H1 (cell line): ENCODE data around the gene MPPED2. TPM values are rescaled to one million over a fixed set of nuclear protein-coding genes. Genes with fewer than 3 reads are reported as not detected.

Source experiments
- CTCF ChIA-PET: fragments of 300-600 bp; sonication (Branson Sonifier 250); formaldehyde crosslinking; loops from one replicate; lab custom pipeline; 2021; ENCODE audit not compliant: partially characterized antibody; lab: Charles Lee
- POLR2A ChIA-PET: fragments of 300-600 bp; sonication (Branson Sonifier 250); formaldehyde crosslinking; loops from one replicate; lab custom pipeline; 2021; ENCODE audit warnings: inconsistent platforms; ENCODE audit not compliant: partially characterized antibody; lab: Charles Lee
- DNase-seq, 2 experiments: peaks; one replicate each; pipeline versions ENCODE4 v3.0.0 to v3.0.0-alpha.2; 2010 to 2022; ENCODE audit warnings: low spot score in 2 of 2, low read depth in 1 of 2, mixed read lengths in 1 of 2
- FAIRE-seq: peaks from 2 replicates; lab custom pipeline; 2011; peaks lifted over from hg19 to GRCh38; lab: Jason Lieb, UNC
- H2AFZ ChIP-seq: 2 replicates; pipeline ENCODE4 v1.8.1; 2012; ENCODE audit warnings: low read length, inconsistent platforms
- H2AK5ac ChIP-seq: 2 replicates; pipeline ENCODE4 v1.6.1; 2013; ENCODE audit warnings: low read depth, low read length
- H2BK120ac ChIP-seq: replicated peaks from 2 replicates; pipeline ENCODE3; 2013; ENCODE audit warnings: low read depth, low read length, inconsistent platforms
- H2BK12ac ChIP-seq: 2 replicates; pipeline ENCODE4 v1.6.1; 2013; ENCODE audit warnings: low read depth, low read length
- H2BK15ac ChIP-seq: 2 replicates; pipeline ENCODE4 v1.6.1; 2013; ENCODE audit warnings: low read length
- H2BK20ac ChIP-seq: 2 replicates; pipeline ENCODE4 v1.6.1; 2013; ENCODE audit warnings: low read length
- H2BK5ac ChIP-seq: 2 replicates; pipeline ENCODE4 v1.6.1; 2013; ENCODE audit warnings: low read depth, low read length
- H3K14ac ChIP-seq: 2 replicates; pipeline ENCODE4 v1.6.1; 2013; ENCODE audit warnings: inconsistent platforms; ENCODE audit not compliant: insufficient read length
- H3K18ac ChIP-seq: 2 replicates; pipeline ENCODE4 v1.6.1; 2013; ENCODE audit warnings: low read length; ENCODE audit errors: extremely low read depth
- H3K23ac ChIP-seq: 2 replicates; pipeline ENCODE4 v1.6.1; 2013; ENCODE audit warnings: inconsistent platforms; ENCODE audit not compliant: insufficient read length
- H3K23me2 ChIP-seq: 2 replicates; pipeline ENCODE4 v1.6.1; 2013; ENCODE audit warnings: low read depth, low read length
- H3K27ac ChIP-seq: 2 replicates; pipeline ENCODE4 v1.6.1; 2011; ENCODE audit warnings: low read depth, low read length, inconsistent platforms
- H3K27me3 ChIP-seq, 4 experiments: replicated peaks in 1 of 4; 1 replicate in 1 of 4; 2 replicates in 3 of 4; pipeline versions ENCODE4 v1.6.1 to v1.8.1; 2011 to 2013; ENCODE audit warnings: low read length in 3 of 4, mild to moderate bottlenecking in 3 of 4, inconsistent platforms in 2 of 4, mixed read lengths in 2 of 4, moderate library complexity in 1 of 4; ENCODE audit not compliant: control insufficient read depth in 3 of 4, insufficient read depth in 3 of 4; ENCODE audit errors: extremely low read depth in 1 of 4
- H3K36me3 ChIP-seq, 4 experiments: 2 replicates each; pipeline versions ENCODE4 v1.6.1 to v1.8.1; 2011 to 2013; ENCODE audit warnings: mild to moderate bottlenecking in 4 of 4, low read length in 3 of 4, moderate library complexity in 2 of 4, control low read depth in 1 of 4, inconsistent platforms in 1 of 4; ENCODE audit not compliant: insufficient read depth in 4 of 4, control insufficient read depth in 2 of 4
- H3K4ac ChIP-seq: replicated peaks from 2 replicates; pipeline ENCODE3; 2013; ENCODE audit warnings: low read length, low read depth, mixed read lengths, inconsistent platforms; ENCODE audit not compliant: insufficient read length
- H3K4me1 ChIP-seq, 4 experiments: replicated peaks in 1 of 4; 1 replicate in 1 of 4; 2 replicates in 3 of 4; pipeline versions ENCODE4 v1.6.1 to v1.8.1; 2011 to 2013; ENCODE audit warnings: low read length in 3 of 4, inconsistent platforms in 2 of 4, mixed read lengths in 1 of 4; ENCODE audit not compliant: insufficient read depth in 4 of 4, control insufficient read depth in 3 of 4
- H3K4me2 ChIP-seq, 2 experiments: 2 replicates each; pipeline versions ENCODE4 v1.6.1 to v1.8.1; 2011 to 2013; ENCODE audit warnings: low read depth in 2 of 2, low read length in 2 of 2, control low read depth in 1 of 2, inconsistent platforms in 1 of 2, mild to moderate bottlenecking in 1 of 2; ENCODE audit not compliant: insufficient read depth in 1 of 2
- H3K4me3 ChIP-seq, 4 experiments: fragments of 200-600, 300-600 bp in 1 of 4; sonication (generic), shearing (Covaris generic), sonication (Bioruptor Twin) in 1 of 4; 2 replicates each; pipeline versions ENCODE4 v1.5.1 to v1.8.1; 2011 to 2016; ENCODE audit warnings: low read length in 4 of 4, low read depth in 3 of 4, control low read depth in 2 of 4, inconsistent platforms in 2 of 4, mild to moderate bottlenecking in 2 of 4, mixed read lengths in 1 of 4, moderate library complexity in 1 of 4; ENCODE audit not compliant: insufficient read depth in 2 of 4; ENCODE audit errors: extremely low read depth in 1 of 4
- H3K56ac ChIP-seq: replicated peaks from 2 replicates; pipeline ENCODE3; 2013; ENCODE audit warnings: low read depth, mild to moderate bottlenecking, mixed read lengths, low read length, inconsistent platforms; ENCODE audit not compliant: insufficient read length
- H3K79me1 ChIP-seq: 2 replicates; pipeline ENCODE4 v1.6.1; 2013; ENCODE audit warnings: low read depth, low read length, control low read depth
- H3K79me2 ChIP-seq, 2 experiments: 2 replicates each; pipeline versions ENCODE4 v1.6.1 to v1.8.1; 2012 to 2013; ENCODE audit warnings: low read length in 2 of 2, mild to moderate bottlenecking in 2 of 2, inconsistent platforms in 1 of 2; ENCODE audit not compliant: insufficient read depth in 2 of 2, control insufficient read depth in 1 of 2
- H3K9ac ChIP-seq, 4 experiments: replicated peaks in 1 of 4; 1 replicate in 1 of 4; 2 replicates in 3 of 4; pipeline versions ENCODE4 v1.6.1 to v1.8.1; 2011 to 2013; ENCODE audit warnings: low read depth in 3 of 4, low read length in 3 of 4, control low read depth in 2 of 4, mild to moderate bottlenecking in 2 of 4, moderate library complexity in 2 of 4, inconsistent platforms in 1 of 4; ENCODE audit errors: extremely low read depth in 1 of 4
- H3K9me3 ChIP-seq, 2 experiments: 2 replicates each; pipeline versions ENCODE4 v1.6.1 to v1.8.1; 2012 to 2013; ENCODE audit warnings: mild to moderate bottlenecking in 2 of 2, moderate library complexity in 2 of 2, control low read depth in 1 of 2, inconsistent platforms in 1 of 2, low read depth in 1 of 2, low read length in 1 of 2, mixed read lengths in 1 of 2; ENCODE audit not compliant: insufficient read depth in 2 of 2
- H4K20me1 ChIP-seq, 2 experiments: replicated peaks in 1 of 2; 2 replicates each; pipeline versions ENCODE3 to v1.8.1; 2011 to 2013; ENCODE audit warnings: inconsistent platforms in 2 of 2, low read length in 2 of 2, mild to moderate bottlenecking in 1 of 2; ENCODE audit not compliant: insufficient read depth in 2 of 2, control insufficient read depth in 1 of 2
- H4K5ac ChIP-seq: 2 replicates; pipeline ENCODE4 v1.6.1; 2013; ENCODE audit warnings: low read length, low read depth, mixed read lengths, inconsistent platforms; ENCODE audit not compliant: insufficient read length
- H4K8ac ChIP-seq: 2 replicates; pipeline ENCODE4 v1.8.0; 2013; ENCODE audit warnings: mild to moderate bottlenecking, moderate library complexity, low read length, inconsistent platforms; ENCODE audit not compliant: insufficient read depth; ENCODE audit errors: extremely low read depth
- H4K91ac ChIP-seq: replicated peaks from 2 replicates; pipeline ENCODE3; 2013; ENCODE audit warnings: low read length, mixed read lengths, inconsistent platforms; ENCODE audit not compliant: insufficient read length
- SIRT6 ChIP-seq: IDR thresholded peaks from one replicate; pipeline ENCODE4 v1.7.1; 2012; ENCODE audit warnings: low read length, inconsistent platforms
- WGBS, 2 experiments: shearing (Covaris generic) in 1 of 2; methylation state at CpG; one replicate each; pipeline versions ENCODE4 v1.1.6 to v1.1.7; 2013 to 2015; ENCODE audit warnings: low lambda C conversion rate in 2 of 2, mixed read lengths in 2 of 2, inconsistent platforms in 1 of 2, low coverage in 1 of 2, missing lambda C conversion rate in 1 of 2; ENCODE audit not compliant: insufficient replicate concordance in 2 of 2, insufficient coverage in 1 of 2, insufficient read length in 1 of 2; ENCODE audit errors: extremely low coverage in 1 of 2, missing lambda C conversion rate in 1 of 2; 5-methylcytosine and 5-hydroxymethylcytosine counted together
- polyA plus RNA-seq, 7 experiments: library from polyadenylated mRNA; depleted of rRNA in 3 of 7; stranded (reverse) in 5 of 7; unstranded in 2 of 7; fragments of >200 nt in 5 of 7; fragments of 200-250 nt in 2 of 7; gene quantifications; 1 replicate in 5 of 7; 2 replicates in 1 of 7; 4 replicates in 1 of 7; pipeline versions ENCODE4 v1.2.1 to v1.2.3, GENCODE V29; 2011 to 2013; ENCODE audit warnings: missing spikeins in 2 of 7, mixed read lengths in 2 of 7
- total RNA-seq: library from RNA; stranded (reverse); fragmentation: NEBNext Ultra II Directional; extraction: Animal tissue kit (Norgen Biotek cat#: 25700); gene quantifications from 2 replicates; pipeline ENCODE4 v1.2.1, GENCODE V29; 2021

Gene MPPED2
- total and polyA plus RNA-seq, 2 of the 8 experiments (the other 6 are each of a cell fraction or from before 2014, with no cell fraction given) = 1.3 to 3.5 TPM

DNA sequence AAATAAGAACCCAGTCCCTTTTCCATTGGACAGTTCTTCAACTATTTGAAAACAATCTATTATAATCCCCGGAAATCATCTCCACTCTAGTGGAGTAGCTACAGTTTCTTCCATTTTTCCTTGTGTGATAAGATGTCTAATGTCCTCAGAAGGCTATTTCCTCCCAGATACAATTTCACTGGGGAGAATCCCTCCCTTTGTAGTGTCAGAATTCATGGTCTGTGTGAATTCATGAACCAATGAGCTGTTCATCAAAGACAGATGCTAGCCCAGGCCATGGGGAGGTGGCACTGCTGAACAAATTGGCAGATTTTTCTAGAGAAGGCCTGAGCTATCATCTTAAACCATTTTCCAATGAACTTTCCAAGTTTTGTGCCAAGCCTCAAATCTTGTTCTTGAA lies 45.4 kb downstream of the MPPED2 start:
- Histone ChIP-seq H3K4me2 (no peak overlapping the region), H3K27me3 (peaks cover 0 to 6% (median 2%) of the 10 kb centered on the region in 4 experiments; a peak in 3 of 7 replicates), H3K4me3 (no peak overlapping the region), H2BK5ac (no peak overlapping the region), H4K20me1 (no peaks in the 10 kb centered on the region), H2AFZ (no peak overlapping the region), H4K91ac (no peak overlapping the region), H2BK20ac (no peak overlapping the region), H2BK120ac (no peak overlapping the region), H4K5ac (no peak overlapping the region), H3K23me2 (no peaks in the 10 kb centered on the region), H3K23ac (no peak overlapping the region), H4K8ac (no peak overlapping the region), H3K56ac (no peak overlapping the region), H2BK12ac (no peak overlapping the region), H3K4ac (no peak overlapping the region), H3K9ac (no peak overlapping the region), H2AK5ac (no peak overlapping the region), H3K79me2 (no peaks in the 10 kb centered on the region), H2BK15ac (no peak overlapping the region), H3K9me3 (no peaks in the 10 kb centered on the region), H3K79me1 (no peaks in the 10 kb centered on the region), H3K36me3 (no peaks in the 10 kb centered on the region), H3K18ac (no peak overlapping the region), H3K4me1 (peaks cover 3 to 8% (median 8%) of the 10 kb centered on the region in 4 experiments; a peak in 4 of 7 replicates), H3K27ac (no peak overlapping the region), H3K14ac (no peak overlapping the region)
- DNase-seq = no peak
- no peak for TF ChIP-seq SIRT6
- POLR2A ChIA-PET = no interaction called here
- CTCF ChIA-PET = interaction anchor here (1.8 kb wide), 1 partner anchor 196 kb away, joined by 4 read pairs; no protein-coding TSS in a partner anchor
- WGBS, 2 experiments = 90% methylated on average over 1 of the region's 1 CpG; no CpG with 5 or more reads in 1 of the 2 experiments
- FAIRE-seq = no peak
